ENCODE data around the gene SLC35B2. TPM values are rescaled to one million over a fixed set of nuclear protein-coding genes. Genes with fewer than 3 reads are reported as not detected.

Gene SLC35B2, protein sequence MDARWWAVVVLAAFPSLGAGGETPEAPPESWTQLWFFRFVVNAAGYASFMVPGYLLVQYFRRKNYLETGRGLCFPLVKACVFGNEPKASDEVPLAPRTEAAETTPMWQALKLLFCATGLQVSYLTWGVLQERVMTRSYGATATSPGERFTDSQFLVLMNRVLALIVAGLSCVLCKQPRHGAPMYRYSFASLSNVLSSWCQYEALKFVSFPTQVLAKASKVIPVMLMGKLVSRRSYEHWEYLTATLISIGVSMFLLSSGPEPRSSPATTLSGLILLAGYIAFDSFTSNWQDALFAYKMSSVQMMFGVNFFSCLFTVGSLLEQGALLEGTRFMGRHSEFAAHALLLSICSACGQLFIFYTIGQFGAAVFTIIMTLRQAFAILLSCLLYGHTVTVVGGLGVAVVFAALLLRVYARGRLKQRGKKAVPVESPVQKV
- 125 and 163 TPM in 2 replicates for polyA plus RNA-seq (2012; rRNA removed)
- polyA plus RNA-seq (2012; cell fraction: cytosol; rRNA removed): 69.7 and 109 TPM in 2 replicates
- 108 and 123 TPM in 2 replicates for polyA plus RNA-seq (2012; cell fraction: nucleus; rRNA removed)

GRCh38 chr6:44257025-44257752 lies at the start of gene SLC35B2:
Gene SLC35B2 (minus strand): TSS chr6:44257528. CDS start chr6:44257410, 118 bp downstream.
- TF ChIP-seq, protein P1, sequence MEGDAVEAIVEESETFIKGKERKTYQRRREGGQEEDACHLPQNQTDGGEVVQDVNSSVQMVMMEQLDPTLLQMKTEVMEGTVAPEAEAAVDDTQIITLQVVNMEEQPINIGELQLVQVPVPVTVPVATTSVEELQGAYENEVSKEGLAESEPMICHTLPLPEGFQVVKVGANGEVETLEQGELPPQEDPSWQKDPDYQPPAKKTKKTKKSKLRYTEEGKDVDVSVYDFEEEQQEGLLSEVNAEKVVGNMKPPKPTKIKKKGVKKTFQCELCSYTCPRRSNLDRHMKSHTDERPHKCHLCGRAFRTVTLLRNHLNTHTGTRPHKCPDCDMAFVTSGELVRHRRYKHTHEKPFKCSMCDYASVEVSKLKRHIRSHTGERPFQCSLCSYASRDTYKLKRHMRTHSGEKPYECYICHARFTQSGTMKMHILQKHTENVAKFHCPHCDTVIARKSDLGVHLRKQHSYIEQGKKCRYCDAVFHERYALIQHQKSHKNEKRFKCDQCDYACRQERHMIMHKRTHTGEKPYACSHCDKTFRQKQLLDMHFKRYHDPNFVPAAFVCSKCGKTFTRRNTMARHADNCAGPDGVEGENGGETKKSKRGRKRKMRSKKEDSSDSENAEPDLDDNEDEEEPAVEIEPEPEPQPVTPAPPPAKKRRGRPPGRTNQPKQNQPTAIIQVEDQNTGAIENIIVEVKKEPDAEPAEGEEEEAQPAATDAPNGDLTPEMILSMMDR (IDR thresholded peaks at IDR 0.05): peak; percentile 67
- TF ChIP-seq YY1 (IDR thresholded peaks at IDR 0.05; ENCODE audit: low read depth) (0 out of 2 replicates have a peak, but pooled peaks have one; percentile 31), RXRA (IDR thresholded peaks at IDR 0.05; ENCODE audit: borderline replicate concordance, low read depth) (no peak), USF2 (IDR thresholded peaks at IDR 0.05; ENCODE audit: borderline replicate concordance, low read depth, low read length) (peak; percentile 92), USF1 (IDR thresholded peaks at IDR 0.05; ENCODE audit: borderline replicate concordance, low read depth) (peak; percentile 98), GABPA (IDR thresholded peaks at IDR 0.05; ENCODE audit: low read depth) (peak; percentile 65), NRF1 (IDR thresholded peaks at IDR 0.05; ENCODE audit: low read depth, low read length) (0 out of 2 replicates have a peak, but pooled peaks have one; percentile 12), POLR2AphosphoS5 (IDR thresholded peaks at IDR 0.05; ENCODE audit: low read depth, low read length) (peak; percentile 40; the same call in 1 of the 2 replicates), FOXM1 (IDR thresholded peaks at IDR 0.05; ENCODE audit: low read depth) (no peak), RAD21 (IDR thresholded peaks at IDR 0.05; ENCODE audit: low read length) (no peak), MXI1 (IDR thresholded peaks at IDR 0.05; ENCODE audit: low read depth, low read length) (peak; percentile 84), TEAD4 (IDR thresholded peaks at IDR 0.05; ENCODE audit: borderline replicate concordance, insufficient read depth) (0 out of 2 replicates have a peak, but pooled peaks have one; percentile 10), CHD2 (IDR thresholded peaks at IDR 0.05; ENCODE audit: low read length, partially characterized antibody) (peak; percentile 19), GATA2 (CRISPR knock-in tag; IDR thresholded peaks at IDR 0.05) (no peak)
- TF ChIP-seq, protein P2, sequence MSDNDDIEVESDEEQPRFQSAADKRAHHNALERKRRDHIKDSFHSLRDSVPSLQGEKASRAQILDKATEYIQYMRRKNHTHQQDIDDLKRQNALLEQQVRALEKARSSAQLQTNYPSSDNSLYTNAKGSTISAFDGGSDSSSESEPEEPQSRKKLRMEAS (IDR thresholded peaks at IDR 0.05; ENCODE audit: low read depth): peak; percentile 71; the same call in 1 of the 2 replicates
- peak; percentile 95 for DNase-seq
- peaks cover 0 to 37% of the 10 kb centered on the region in 2 experiments; a peak in 1 of 4 replicates for H3K4me1 ChIP-seq (ENCODE audit: control insufficient read depth in 1 of 2, insufficient read depth in 2 of 2, low read depth in 1 of 2, low read length in 1 of 2)
- H3K27ac ChIP-seq (ENCODE audit: low read depth in 2 of 2, low read length in 1 of 2): peak within 1 kb of the TSS; percentile 73 to 91
- no peaks in the 10 kb centered on the region for H3K9me2 ChIP-seq
- CTCF ChIA-PET: interaction anchor here (0.6 to 7.1 kb wide), 31 partner anchors 9 to 199 kb away, joined by 3 to 90 read pairs (median 4); partner anchors contain the start of genes AARS2, HSP90AB1, NFKBIE and SPATS1
- H3K4me2 ChIP-seq: peak within 1 kb of the TSS; percentile 94
- peaks cover 25 to 44% of the 10 kb centered on the region in 2 experiments for H3K36me3 ChIP-seq (replicated peaks in 1 of 2; ENCODE audit: control insufficient read depth in 1 of 2, insufficient read depth in 2 of 2, low read length in 1 of 2)
- POLR2A ChIA-PET: interaction anchor here (0.8 to 3.8 kb wide), 13 partner anchors 11 to 488 kb away, joined by 3 to 98 read pairs (median 5); partner anchors contain the start of genes AARS2, CDC5L, HSP90AB1 and SLC29A1
- H2AFZ ChIP-seq (ENCODE audit: low read depth): peak within 1 kb of the TSS; percentile 84
- H3K9ac ChIP-seq: peak within 1 kb of the TSS; percentile 95
- peaks cover 43% of the 10 kb centered on the region for H3F3A ChIP-seq (replicated peaks; ENCODE audit: insufficient read depth)
- H3K27me3 ChIP-seq (ENCODE audit: insufficient read depth): no peaks in the 10 kb centered on the region
- peak within 1 kb of the TSS; percentile 94 to 96 for H3K4me3 ChIP-seq (ENCODE audit: low read depth in 2 of 2, low read length in 1 of 2)
- H4K20me1 ChIP-seq (ENCODE audit: insufficient read depth): peaks cover 45% of the 10 kb centered on the region
- no peaks in the 10 kb centered on the region for H3K9me3 ChIP-seq
- under 1% methylated on average over 23 of the region's 80 CpGs for WGBS (ENCODE audit: low lambda C conversion rate)
- peaks cover 45% of the 10 kb centered on the region for H3K79me2 ChIP-seq (ENCODE audit: insufficient read depth)
